Natural killer cell treated with Interleukin-12 subunit alpha and Interleukin-12 subunit beta and Interleukin-15 and Interleukin-18, amount 100 ng/mL, for 72 hours (primary cell): ENCODE measurements around the gene MAN1B1. TPM values are rescaled to one million over a fixed set of nuclear protein-coding genes. Genes with fewer than 3 reads are reported as not detected.

Experiments used
- ATAC-seq, 2 donors: fragments of 150-1000 bp; cut with Tn5 transposase in 1 of 2; sonication (Bioruptor Pico), chemical (Tn5 transposase) in 1 of 2; 2 replicates each; pipeline ENCODE4 v1.10.0; 2021
- DNase-seq: peaks from one replicate; pipeline ENCODE4 v3.0.0; 2022; ENCODE audit warnings: low spot score
- H3K27ac Mint-ChIP-seq, 2 donors: 1 replicate in 1 of 2; 2 replicates in 1 of 2; pipeline ENCODE4 v1.8.0; 2022; ENCODE audit warnings: mixed read lengths in 2 of 2, mild to moderate bottlenecking in 1 of 2, moderate library complexity in 1 of 2
- H3K27me3 Mint-ChIP-seq, 2 donors: 1 replicate in 1 of 2; 2 replicates in 1 of 2; pipeline ENCODE4 v1.8.0; 2022; ENCODE audit warnings: mixed read lengths in 2 of 2
- H3K36me3 Mint-ChIP-seq: one replicate; pipeline ENCODE4 v1.8.0; 2022; ENCODE audit warnings: mixed read lengths
- H3K4me1 Mint-ChIP-seq, 2 donors: 1 replicate in 1 of 2; 2 replicates in 1 of 2; pipeline ENCODE4 v1.8.0; 2022; ENCODE audit warnings: low read depth in 2 of 2, mixed read lengths in 2 of 2, mild to moderate bottlenecking in 1 of 2
- H3K4me3 Mint-ChIP-seq: one replicate; pipeline ENCODE4 v1.8.0; 2022; ENCODE audit warnings: mixed read lengths
- H3K9me3 Mint-ChIP-seq: 2 replicates; pipeline ENCODE4 v1.8.0; 2022; ENCODE audit warnings: mixed read lengths
- total RNA-seq, 2 donors: library from RNA; stranded (reverse); gene quantifications; one replicate each; pipeline ENCODE4 v1.2.3, GENCODE V29; 2022

The MAN1B1 gene
- total RNA-seq, result 10 to 100 TPM; 34.1 to 55.8 TPM

DNA sequence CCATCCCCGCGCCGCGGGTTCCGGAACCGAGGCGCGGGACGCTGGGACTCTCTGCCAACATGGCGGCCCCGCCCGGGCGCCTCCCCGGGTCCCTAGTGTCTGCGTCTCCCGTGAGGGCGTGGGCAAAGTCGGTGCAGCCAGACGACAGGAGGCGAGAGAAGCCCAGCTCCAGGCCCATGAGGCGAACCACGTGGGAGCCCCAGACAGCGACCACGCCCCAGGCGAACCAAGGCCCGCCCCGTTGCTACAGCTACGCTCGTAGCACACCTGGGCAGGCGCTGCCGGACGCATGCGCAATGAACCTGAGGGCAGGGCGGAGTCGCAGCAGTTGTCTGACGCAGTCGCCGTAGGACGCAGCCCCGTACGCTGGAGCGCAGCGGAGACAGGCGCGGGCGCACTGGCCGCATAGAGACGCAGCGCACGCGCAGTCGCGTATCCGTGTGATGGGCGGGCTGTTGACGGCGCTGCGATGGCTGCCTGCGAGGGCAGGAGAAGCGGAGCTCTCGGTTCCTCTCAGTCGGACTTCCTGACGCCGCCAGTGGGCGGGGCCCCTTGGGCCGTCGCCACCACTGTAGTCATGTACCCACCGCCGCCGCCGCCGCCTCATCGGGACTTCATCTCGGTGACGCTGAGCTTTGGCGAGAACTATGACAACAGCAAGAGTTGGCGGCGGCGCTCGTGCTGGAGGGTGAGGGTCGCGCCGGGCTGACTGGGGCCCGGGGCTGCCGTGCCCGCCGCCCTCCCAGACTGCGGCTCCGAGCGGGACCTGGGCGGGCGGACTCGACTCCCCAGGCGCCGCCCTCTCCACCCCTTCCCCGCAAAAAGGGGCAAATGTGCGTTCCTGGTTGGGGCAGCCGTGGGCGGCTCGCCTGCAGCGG, at the start of gene MAN1B1:
Gene MAN1B1 (plus strand): TSS at position 455 of the 878 bp plus-strand sequence. CDS start 15 bp downstream, at position 470.
- Mint-ChIP-seq H3K4me1 (peaks cover 23 to 32% of the 10 kb centered on the region in 2 donors), H3K27me3 (no peaks in the 10 kb centered on the region), H3K9me3 (no peaks in the 10 kb centered on the region), H3K4me3 (peak within 1 kb of the TSS; percentile 95), H3K27ac (peak within 1 kb of the TSS; percentile 87 to 92), H3K36me3 (no peaks in the 10 kb centered on the region)
- DNase-seq (peak; percentile 100), ATAC-seq (peak; percentile 93 to 94)

GRCh38 chr9:137037035-137037434, 49.8 kb upstream of the MAN1B1 start:
- H3K27me3 Mint-ChIP-seq, result no peaks in the 10 kb centered on the region
- H3K27ac Mint-ChIP-seq, result no peak overlapping the region
- DNase-seq, result no peak
- ATAC-seq, result no peak
- no peak overlapping the region for H3K4me3 Mint-ChIP-seq
- H3K4me1 Mint-ChIP-seq, result peaks cover 18 to 30% of the 10 kb centered on the region in 2 donors
- no peaks in the 10 kb centered on the region for H3K36me3 Mint-ChIP-seq
- H3K9me3 Mint-ChIP-seq, result no peaks in the 10 kb centered on the region

DNA sequence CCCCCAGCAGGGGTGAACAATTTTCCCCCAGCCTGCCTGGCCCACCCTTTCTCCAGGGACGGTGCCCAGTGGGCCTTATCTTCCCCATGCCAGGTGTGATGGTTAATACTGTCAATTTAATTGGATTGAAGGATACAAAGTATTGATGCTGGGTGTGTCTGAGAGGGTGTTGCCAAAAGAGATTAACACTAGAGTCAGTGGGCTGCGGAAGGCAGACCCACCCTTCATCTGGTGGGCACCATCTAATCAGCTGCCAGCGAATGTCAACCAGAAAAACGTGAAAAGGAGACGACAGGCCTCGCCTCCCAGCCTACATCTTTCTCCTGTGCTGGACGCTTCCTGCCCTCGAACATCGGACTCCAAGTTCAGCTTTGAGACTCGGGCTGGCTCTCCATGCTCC, 49.3 kb upstream of the MAN1B1 start:
- Mint-ChIP-seq H3K27ac (no peak overlapping the region), H3K27me3 (no peaks in the 10 kb centered on the region), H3K4me3 (no peak overlapping the region), H3K4me1 (peaks cover 15 to 27% of the 10 kb centered on the region in 2 donors), H3K36me3 (no peaks in the 10 kb centered on the region), H3K9me3 (no peaks in the 10 kb centered on the region)
- ATAC-seq (no peak), DNase-seq (no peak)

DNA sequence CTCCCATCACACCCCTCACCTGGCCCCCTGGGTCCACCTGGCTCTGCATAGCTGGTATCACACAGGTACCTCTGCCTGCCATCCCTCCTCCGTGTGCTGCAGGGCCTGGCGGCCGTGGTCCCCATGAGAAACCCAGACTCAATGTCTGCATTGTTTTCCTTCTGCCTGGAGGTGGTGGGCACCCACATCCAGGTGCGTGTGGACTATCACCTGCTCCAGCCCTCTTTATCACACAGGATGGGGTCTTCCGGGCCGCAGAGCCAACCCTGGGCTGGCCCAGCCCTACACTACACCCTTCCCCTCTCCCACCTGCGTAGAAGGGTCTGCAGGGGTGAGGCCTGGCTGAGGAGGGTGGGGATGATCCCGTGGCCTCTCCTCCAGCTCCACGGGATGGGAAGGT, 47.9 kb upstream of the MAN1B1 start:
- Mint-ChIP-seq H3K4me1 (peaks cover 10 to 12% of the 10 kb centered on the region in 2 donors), H3K4me3 (no peak overlapping the region), H3K27me3 (no peaks in the 10 kb centered on the region), H3K9me3 (no peaks in the 10 kb centered on the region), H3K27ac (no peak overlapping the region), H3K36me3 (no peaks in the 10 kb centered on the region)
- no peak for ATAC-seq
- no peak for DNase-seq

- Mint-ChIP-seq H3K4me3 (no peak overlapping the region), H3K27me3 (peaks cover 0 to 2% of the 10 kb centered on the region in 2 donors)
These were observed 47.0 kb upstream of the MAN1B1 start for GRCh38 chr9:137039611-137040366.

GRCh38 chr9:137040568-137040967, 46.2 kb upstream of the MAN1B1 start:
- Mint-ChIP-seq H3K9me3 (no peaks in the 10 kb centered on the region), H3K27me3 (peaks cover 0 to 4% of the 10 kb centered on the region in 2 donors), H3K4me3 (no peak overlapping the region), H3K4me1 (peaks cover 4 to 6% of the 10 kb centered on the region in 2 donors), H3K27ac (no peak overlapping the region), H3K36me3 (no peaks in the 10 kb centered on the region)
- DNase-seq (no peak), ATAC-seq (no peak)

More at GRCh38 chr9:137039611-137040366, 47.0 kb upstream of the MAN1B1 start:
- no peak for DNase-seq
- Mint-ChIP-seq H3K36me3 (no peaks in the 10 kb centered on the region), H3K27ac (no peak overlapping the region), H3K9me3 (no peaks in the 10 kb centered on the region), H3K4me1 (peaks cover 8% of the 10 kb centered on the region in 2 donors)
- ATAC-seq, result no peak

GRCh38 chr9:137041124-137041523, 45.7 kb upstream of the MAN1B1 start:
- H3K4me1 Mint-ChIP-seq, result peaks cover 4 to 6% of the 10 kb centered on the region in 2 donors
- H3K4me3 Mint-ChIP-seq, result no peak overlapping the region
- no peak overlapping the region for H3K27ac Mint-ChIP-seq
- H3K27me3 Mint-ChIP-seq, result peaks cover 0 to 4% of the 10 kb centered on the region in 2 donors
- ATAC-seq (no peak), DNase-seq (no peak)
- no peaks in the 10 kb centered on the region for H3K9me3 Mint-ChIP-seq
- no peaks in the 10 kb centered on the region for H3K36me3 Mint-ChIP-seq

DNA sequence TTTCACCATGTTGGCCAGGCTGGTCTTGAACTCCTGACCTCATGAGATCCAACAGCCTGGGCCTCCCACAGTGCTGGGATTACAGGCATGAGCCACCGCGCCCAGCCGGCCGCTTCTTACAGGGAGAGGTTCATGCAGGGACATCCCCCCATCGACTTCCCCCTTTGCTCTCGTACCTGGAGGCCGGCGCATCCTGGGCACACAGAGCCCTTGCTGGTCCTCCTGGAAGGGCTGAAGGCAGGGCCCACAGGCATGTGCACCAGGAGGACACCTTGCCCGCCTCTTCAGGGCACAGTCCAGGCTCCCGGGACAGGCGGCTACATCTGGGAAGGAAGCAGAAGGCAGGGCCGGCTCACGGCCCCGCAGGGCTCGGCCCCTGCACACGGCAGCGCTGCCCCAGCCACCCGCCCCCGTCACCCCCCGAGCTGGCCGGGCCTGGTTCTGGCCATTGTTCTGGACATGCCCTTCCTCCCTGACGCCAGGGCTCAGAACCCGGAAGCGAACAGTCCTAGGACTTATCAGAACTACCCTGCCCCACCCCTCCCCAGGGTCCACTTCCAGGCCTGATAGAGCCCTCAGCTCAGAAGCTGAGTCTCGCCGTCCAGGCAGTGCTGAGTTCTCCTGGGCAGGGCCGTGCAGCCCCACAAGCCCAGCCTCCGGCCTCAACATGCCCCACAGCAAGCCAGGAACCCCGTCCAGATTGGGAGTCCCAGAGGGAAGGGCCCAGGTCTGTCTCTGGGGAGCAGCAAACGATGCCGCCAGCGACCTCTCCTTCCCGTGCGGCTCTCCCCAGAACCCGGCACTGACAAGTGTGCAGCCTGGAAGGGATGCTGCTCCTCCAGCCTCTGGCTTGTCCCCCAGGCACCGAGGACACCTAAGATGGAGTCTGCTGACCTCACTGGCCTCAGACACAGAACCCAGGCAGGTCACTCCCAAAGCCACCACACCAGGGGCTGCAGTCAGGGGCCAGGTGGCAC, 43.7 kb upstream of the MAN1B1 start:
- H3K4me3 Mint-ChIP-seq, result no peak overlapping the region
- H3K4me1 Mint-ChIP-seq, result peaks cover 4 to 9% of the 10 kb centered on the region in 2 donors
- no peaks in the 10 kb centered on the region for H3K9me3 Mint-ChIP-seq
- H3K36me3 Mint-ChIP-seq, result no peaks in the 10 kb centered on the region
- no peak overlapping the region for H3K27ac Mint-ChIP-seq
- DNase-seq, result no peak
- peaks cover 0 to 12% of the 10 kb centered on the region in 2 donors for H3K27me3 Mint-ChIP-seq
- no peak for ATAC-seq

DNA sequence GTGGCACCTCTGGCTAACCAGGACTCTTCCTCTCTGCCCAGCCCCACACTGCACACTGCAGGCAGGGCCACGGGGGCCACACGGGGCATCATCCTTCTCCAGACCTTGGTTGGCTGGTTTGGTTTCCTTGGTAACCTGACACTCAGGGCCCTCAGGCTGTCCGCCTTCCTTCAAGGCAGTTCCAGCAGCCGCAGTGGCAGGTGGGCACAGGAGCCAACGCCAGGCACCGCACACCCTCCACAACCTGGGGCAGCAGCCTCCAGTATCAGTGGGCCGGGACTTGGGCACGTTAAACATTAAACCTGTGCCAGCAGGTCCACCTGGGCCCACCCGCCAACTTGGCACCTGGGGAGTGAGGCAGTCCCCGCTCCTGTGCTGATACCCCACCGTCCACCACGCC, 42.7 kb upstream of the MAN1B1 start:
- peaks cover 0 to 13% of the 10 kb centered on the region in 2 donors for H3K27me3 Mint-ChIP-seq
- ATAC-seq (no peak), DNase-seq (no peak)
- no peaks in the 10 kb centered on the region for H3K36me3 Mint-ChIP-seq
- H3K4me1 Mint-ChIP-seq, result peaks cover 4 to 9% of the 10 kb centered on the region in 2 donors
- no peak overlapping the region for H3K27ac Mint-ChIP-seq
- no peak overlapping the region for H3K4me3 Mint-ChIP-seq
- no peaks in the 10 kb centered on the region for H3K9me3 Mint-ChIP-seq

- DNase-seq (no peak), ATAC-seq (no peak)
- Mint-ChIP-seq H3K36me3 (no peaks in the 10 kb centered on the region), H3K4me3 (peak overlapping the region; percentile 48), H3K27ac (no peak overlapping the region), H3K27me3 (peaks cover 3 to 15% of the 10 kb centered on the region in 2 donors), H3K4me1 (peaks cover 4 to 11% of the 10 kb centered on the region in 2 donors), H3K9me3 (no peaks in the 10 kb centered on the region)
These were observed 42.1 kb upstream of the MAN1B1 start for GRCh38 chr9:137044502-137045177.

- DNase-seq (no peak), ATAC-seq (peak; percentile 7 to 19)
- H3K4me1 Mint-ChIP-seq, result peaks cover 4 to 14% of the 10 kb centered on the region in 2 donors
- H3K9me3 Mint-ChIP-seq, result no peaks in the 10 kb centered on the region
- no peaks in the 10 kb centered on the region for H3K36me3 Mint-ChIP-seq
- peak overlapping the region; percentile 48 for H3K4me3 Mint-ChIP-seq
- H3K27ac Mint-ChIP-seq, result no peak overlapping the region
- H3K27me3 Mint-ChIP-seq, result peaks cover 8 to 19% of the 10 kb centered on the region in 2 donors
These were observed 41.3 kb upstream of the MAN1B1 start for GRCh38 chr9:137045294-137046087.
